Spleen (tissue), 11 donors: Measurements from ENCODE around the gene FIG4. TPM values are rescaled to one million over a fixed set of nuclear protein-coding genes. Genes with fewer than 3 reads are reported as not detected.
A peak's percentile ranks its signal among the peaks of the same experiment; 100 is the strongest.

ENCODE experiments used
- DNase-seq: peaks from one replicate; pipeline ENCODE4 v3.0.0-alpha.2; 2020
- H3K27ac ChIP-seq, 8 donors: fragments of 200-600 bp; sonication (generic) in 7 of 8; 1 replicate in 4 of 8; 2 replicates in 4 of 8; pipeline versions ENCODE4 v1.5.0 to v1.8.0; 2016 to 2021; ENCODE audit warnings: inconsistent platforms in 4 of 8, mild to moderate bottlenecking in 4 of 8, moderate library complexity in 1 of 8
- H3K27me3 ChIP-seq, 7 donors: fragments of 200-600 bp; sonication (generic) in 6 of 7; replicated peaks in 1 of 7; 1 replicate in 4 of 7; 2 replicates in 3 of 7; pipeline versions ENCODE4 v1.5.0 to v1.8.0; 2016 to 2021; ENCODE audit warnings: inconsistent platforms in 3 of 7, mild to moderate bottlenecking in 1 of 7
- H3K36me3 ChIP-seq, 6 donors: fragments of 200-600 bp; sonication (generic) in 5 of 6; 1 replicate in 4 of 6; 2 replicates in 2 of 6; pipeline versions ENCODE4 v1.5.0 to v1.8.0; 2016 to 2021; ENCODE audit warnings: inconsistent platforms in 2 of 6
- H3K4me1 ChIP-seq, 6 donors: fragments of 200-600 bp; sonication (generic) in 5 of 6; 1 replicate in 3 of 6; 2 replicates in 3 of 6; pipeline versions ENCODE4 v1.5.0 to v1.8.0; 2016 to 2021; ENCODE audit warnings: inconsistent platforms in 3 of 6
- H3K4me3 ChIP-seq, 8 donors: fragments of 200-600 bp; sonication (generic) in 7 of 8; 1 replicate in 4 of 8; 2 replicates in 4 of 8; pipeline versions ENCODE4 v1.5.0 to v1.8.0; 2016 to 2021; ENCODE audit warnings: inconsistent platforms in 4 of 8, mild to moderate bottlenecking in 4 of 8, moderate library complexity in 2 of 8
- H3K9me3 ChIP-seq, 8 donors: fragments of 200-600 bp; sonication (generic) in 7 of 8; 1 replicate in 4 of 8; 2 replicates in 4 of 8; pipeline versions ENCODE4 v1.5.0 to v1.8.0; 2016 to 2021; ENCODE audit warnings: inconsistent platforms in 4 of 8
- POLR2A ChIP-seq, 3 donors: fragments of 450-650 bp; IDR thresholded peaks; one replicate each; pipeline ENCODE4 v1.5.1; 2017; ENCODE audit warnings: antibody characterized with exemption in 3 of 3, mild to moderate bottlenecking in 1 of 3
- POLR2AphosphoS5 ChIP-seq, 3 donors: sonication (generic); formaldehyde crosslinking; IDR thresholded peaks; one replicate each; pipeline ENCODE4 v1.5.1; 2017; ENCODE audit warnings: antibody characterized with exemption in 3 of 3
- WGBS, 5 donors: extraction: QIAGEN DNeasy Blood & Tissue Kit in 3 of 5; methylation state at CpG; one replicate each; pipeline versions ENCODE4 v1.1.5 to v1.1.7; 2013 to 2018; 5-methylcytosine and 5-hydroxymethylcytosine counted together
- intact Hi-C: fragments of 100-400 bp; cut with DNase I; formaldehyde crosslinking; loops from one replicate; pipeline ENCODE4 v1.15.0; 2023; ENCODE audit warnings: low total_unique reads
- polyA plus RNA-seq, 3 donors: library from polyadenylated mRNA; stranded (reverse); fragments of 200-250 nt; gene quantifications; one replicate each; pipeline ENCODE4 v1.2.1, GENCODE V29; 2013
- total RNA-seq, 7 donors: library from RNA; depleted of rRNA in 3 of 7; stranded (reverse); fragments of >200 nt in 3 of 7; fragmentation: NEBNext Ultra II Directional in 4 of 7; extraction: Animal tissue kit (Norgen Biotek cat#: 25700) in 4 of 7; gene quantifications; one replicate each; pipeline versions ENCODE4 v1.1.0 to v1.2.1, GENCODE V29; 2016 to 2021
- TF ChIP-seq, protein P1 (sequence below), 11 experiments: fragments of 200-600 bp in 7 of 11; fragments of 450-650 bp in 4 of 11; sonication (generic) in 4 of 11; IDR thresholded peaks in 8 of 11; conservative IDR thresholded peaks in 3 of 11; 1 replicate in 7 of 11; 2 replicates in 4 of 11; pipeline versions ENCODE4 v1.4.0 to v1.8.0; 2016 to 2021; ENCODE audit warnings: antibody characterized with exemption in 11 of 11, inconsistent platforms in 4 of 11, mild to moderate bottlenecking in 1 of 11
- donor health status: healthy with polysubstance abuse.
- donor health status: DM: no; HTN: no; CAD: no; lungs with moderate emphysema.
- donor health status: DM: no; HTN: no; CAD: no.
- donor health status: Bipolar disorder and iron deficiency.
- donor health status: healthy.
- donor health status: DM: no; HTN: no; CAD: no.
- donor health status: DM: yes; HTN: yes; CAD: no.

The FIG4 gene
- total and polyA plus RNA-seq, 10 donors = 10.2 to 35.1 (median 26.2) TPM

DNA sequence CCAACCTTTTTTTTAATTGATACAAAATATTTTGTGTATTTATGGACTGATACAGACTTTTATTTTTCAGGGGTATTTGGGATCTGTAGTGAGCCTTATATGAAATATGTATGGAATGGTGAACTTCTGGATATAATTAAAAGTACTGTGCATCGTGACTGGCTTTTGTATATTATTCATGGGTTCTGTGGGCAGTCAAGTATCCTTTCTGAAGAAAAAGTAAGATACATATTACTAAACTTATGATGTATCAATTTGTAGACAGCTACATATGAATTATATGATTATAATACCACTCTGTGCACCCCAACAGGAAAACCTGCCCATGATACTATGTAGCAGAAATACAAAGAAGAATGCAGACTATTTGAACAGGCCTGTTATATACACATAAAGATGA lies 47.2 kb downstream of the FIG4 start:
- Histone ChIP-seq H3K27ac (no peak overlapping the region), H3K4me1 (peaks cover 0 to 16% (median 6%) of the 10 kb centered on the region in 6 donors), H3K4me3 (no peak overlapping the region), H3K36me3 (peaks cover 0 to 86% (median 17%) of the 10 kb centered on the region in 6 donors), H3K27me3 (no peaks in the 10 kb centered on the region), H3K9me3 (no peaks in the 10 kb centered on the region)
- no peak for DNase-seq
- whole genome bisulfite sequencing, 5 donors = 89 to 100% (median 94%) methylated on average over 1 of the region's 1 CpG
- TF ChIP-seq POLR2AphosphoS5 (IDR thresholded peaks at IDR 0.05) = no peak
- no peak for TF ChIP-seq POLR2A (IDR thresholded peaks at IDR 0.05)
- TF ChIP-seq, protein P1, sequence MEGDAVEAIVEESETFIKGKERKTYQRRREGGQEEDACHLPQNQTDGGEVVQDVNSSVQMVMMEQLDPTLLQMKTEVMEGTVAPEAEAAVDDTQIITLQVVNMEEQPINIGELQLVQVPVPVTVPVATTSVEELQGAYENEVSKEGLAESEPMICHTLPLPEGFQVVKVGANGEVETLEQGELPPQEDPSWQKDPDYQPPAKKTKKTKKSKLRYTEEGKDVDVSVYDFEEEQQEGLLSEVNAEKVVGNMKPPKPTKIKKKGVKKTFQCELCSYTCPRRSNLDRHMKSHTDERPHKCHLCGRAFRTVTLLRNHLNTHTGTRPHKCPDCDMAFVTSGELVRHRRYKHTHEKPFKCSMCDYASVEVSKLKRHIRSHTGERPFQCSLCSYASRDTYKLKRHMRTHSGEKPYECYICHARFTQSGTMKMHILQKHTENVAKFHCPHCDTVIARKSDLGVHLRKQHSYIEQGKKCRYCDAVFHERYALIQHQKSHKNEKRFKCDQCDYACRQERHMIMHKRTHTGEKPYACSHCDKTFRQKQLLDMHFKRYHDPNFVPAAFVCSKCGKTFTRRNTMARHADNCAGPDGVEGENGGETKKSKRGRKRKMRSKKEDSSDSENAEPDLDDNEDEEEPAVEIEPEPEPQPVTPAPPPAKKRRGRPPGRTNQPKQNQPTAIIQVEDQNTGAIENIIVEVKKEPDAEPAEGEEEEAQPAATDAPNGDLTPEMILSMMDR (IDR thresholded peaks at IDR 0.05 in 8 of 11, conservative IDR thresholded peaks at IDR 0.05 in 3 of 11) = no peak
- intact Hi-C loops = no loop called here

GRCh38 chr6:109738667-109739066 lies 47.6 kb downstream of the FIG4 start:
- 86 to 96% (median 90%) methylated on average over 2 of the region's 2 CpGs for WGBS, 5 donors

DNA sequence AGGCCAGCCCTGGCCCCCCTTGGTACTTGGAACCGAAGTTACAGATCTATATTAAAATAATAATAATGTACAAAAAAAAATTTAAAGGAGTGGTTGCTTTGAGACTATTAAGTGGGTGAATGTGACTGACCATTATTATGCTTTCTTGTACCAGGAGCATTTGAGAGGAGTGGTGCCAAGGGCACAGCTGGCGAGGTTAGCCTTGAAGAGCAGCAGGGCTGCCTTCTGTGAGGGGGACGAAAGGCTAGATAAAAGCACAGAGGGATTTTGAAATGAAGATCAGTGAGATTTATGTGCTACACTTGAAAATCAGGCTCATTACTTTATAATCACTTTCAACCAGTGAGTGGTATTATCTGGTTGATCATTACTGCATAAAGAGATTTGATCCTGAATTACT lies 48.6 kb downstream of the FIG4 start:
- TF ChIP-seq, protein P1 (IDR thresholded peaks at IDR 0.05 in 8 of 11, conservative IDR thresholded peaks at IDR 0.05 in 3 of 11) = no peak
- TF ChIP-seq POLR2A (IDR thresholded peaks at IDR 0.05) (no peak), POLR2AphosphoS5 (IDR thresholded peaks at IDR 0.05) (no peak)
- no peak for DNase-seq
- Histone ChIP-seq H3K36me3 (peaks cover 0 to 89% (median 21%) of the 10 kb centered on the region in 6 donors), H3K4me3 (no peak overlapping the region), H3K27me3 (no peaks in the 10 kb centered on the region), H3K9me3 (peaks cover 0 to 2% (median 0%) of the 10 kb centered on the region in 8 donors), H3K4me1 (peaks cover 0 to 16% (median 6%) of the 10 kb centered on the region in 6 donors), H3K27ac (peak overlapping the region in 2 of 8 donors; percentile 73 to 80)
- 68 to 78% (median 74%) methylated on average over 3 of the region's 3 CpGs for WGBS, 5 donors
- intact Hi-C loops = no loop called here

More at GRCh38 chr6:109738667-109739066, 47.6 kb downstream of the FIG4 start:
- Histone ChIP-seq H3K36me3 (peaks cover 0 to 86% (median 18%) of the 10 kb centered on the region in 6 donors), H3K4me1 (peaks cover 0 to 16% (median 6%) of the 10 kb centered on the region in 6 donors), H3K27me3 (no peaks in the 10 kb centered on the region), H3K9me3 (no peaks in the 10 kb centered on the region), H3K27ac (no peak overlapping the region), H3K4me3 (no peak overlapping the region)
- intact Hi-C loops = no loop called here
- no peak for DNase-seq
- no peak for TF ChIP-seq POLR2AphosphoS5 (IDR thresholded peaks at IDR 0.05)
- TF ChIP-seq, protein P1 (IDR thresholded peaks at IDR 0.05 in 8 of 11, conservative IDR thresholded peaks at IDR 0.05 in 3 of 11) = no peak
- no peak for TF ChIP-seq POLR2A (IDR thresholded peaks at IDR 0.05)

- H3K36me3 ChIP-seq = peaks cover 0 to 87% (median 13%) of the 10 kb centered on the region in 6 donors
- intact Hi-C loops = no loop called here
- H3K9me3 ChIP-seq = peaks cover 0 to 5% (median 0%) of the 10 kb centered on the region in 8 donors
- peak in 1 of 3 donors; percentile 40 for TF ChIP-seq POLR2AphosphoS5 (IDR thresholded peaks at IDR 0.05)
- TF ChIP-seq, protein P1 (IDR thresholded peaks at IDR 0.05 in 8 of 11, conservative IDR thresholded peaks at IDR 0.05 in 3 of 11) = no peak
- peak overlapping the region in 5 of 8 donors; percentile 18 to 80 (median 68) for H3K27ac ChIP-seq
- peaks cover 0 to 16% (median 6%) of the 10 kb centered on the region in 6 donors for H3K4me1 ChIP-seq
- 43 to 73% (median 69%) methylated on average over 6 to 7 of the region's 7 CpGs for WGBS, 5 donors
- peak; percentile 71 for DNase-seq
- no peaks in the 10 kb centered on the region for H3K27me3 ChIP-seq
- peak overlapping the region in 1 of 8 donors; percentile 31 for H3K4me3 ChIP-seq
These were observed 49.7 kb downstream of the FIG4 start for GRCh38 chr6:109740787-109741186.
